ENCODE measurements around the gene RPLP2.

DNA sequence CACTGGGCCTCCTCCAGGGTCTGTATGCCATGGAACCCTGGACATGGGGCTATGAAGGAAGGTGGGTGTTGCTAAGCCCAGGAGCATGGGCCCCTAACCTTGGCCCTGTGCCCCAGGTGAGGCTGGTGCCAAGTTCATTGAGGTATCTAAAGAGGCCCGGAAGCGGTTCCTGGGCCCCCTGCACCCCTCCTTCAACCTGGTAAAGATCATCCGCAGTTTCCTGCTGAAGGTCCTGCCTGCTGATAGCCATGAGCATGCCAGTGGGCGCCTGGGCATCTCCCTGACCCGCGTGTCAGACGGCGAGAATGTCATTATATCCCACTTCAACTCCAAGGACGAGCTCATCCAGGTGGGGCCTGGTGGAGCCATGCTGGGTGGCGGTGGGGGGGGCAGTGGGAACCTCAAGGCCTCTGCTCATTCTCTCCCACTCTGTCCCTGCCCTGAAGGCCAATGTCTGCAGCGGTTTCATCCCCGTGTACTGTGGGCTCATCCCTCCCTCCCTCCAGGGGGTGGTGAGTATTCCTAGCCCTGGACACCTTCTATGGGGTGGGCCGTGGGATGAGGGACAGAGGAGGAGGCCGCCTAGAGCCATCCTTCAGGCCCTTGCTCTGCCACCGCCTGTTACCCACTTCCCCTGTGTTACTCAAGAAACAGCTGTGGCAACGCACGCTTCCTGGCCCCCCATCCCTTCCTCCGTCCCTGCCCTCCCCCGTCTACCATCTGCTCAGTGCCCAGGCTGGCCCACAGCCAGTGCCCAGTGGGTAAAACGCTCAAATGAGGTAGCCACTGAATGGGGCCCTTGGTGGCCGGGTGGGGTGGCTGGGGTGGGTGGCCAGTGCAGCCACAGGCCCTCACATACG lies 12.0 kb downstream of the RPLP2 start:
- TF ChIP-seq, protein P1, sequence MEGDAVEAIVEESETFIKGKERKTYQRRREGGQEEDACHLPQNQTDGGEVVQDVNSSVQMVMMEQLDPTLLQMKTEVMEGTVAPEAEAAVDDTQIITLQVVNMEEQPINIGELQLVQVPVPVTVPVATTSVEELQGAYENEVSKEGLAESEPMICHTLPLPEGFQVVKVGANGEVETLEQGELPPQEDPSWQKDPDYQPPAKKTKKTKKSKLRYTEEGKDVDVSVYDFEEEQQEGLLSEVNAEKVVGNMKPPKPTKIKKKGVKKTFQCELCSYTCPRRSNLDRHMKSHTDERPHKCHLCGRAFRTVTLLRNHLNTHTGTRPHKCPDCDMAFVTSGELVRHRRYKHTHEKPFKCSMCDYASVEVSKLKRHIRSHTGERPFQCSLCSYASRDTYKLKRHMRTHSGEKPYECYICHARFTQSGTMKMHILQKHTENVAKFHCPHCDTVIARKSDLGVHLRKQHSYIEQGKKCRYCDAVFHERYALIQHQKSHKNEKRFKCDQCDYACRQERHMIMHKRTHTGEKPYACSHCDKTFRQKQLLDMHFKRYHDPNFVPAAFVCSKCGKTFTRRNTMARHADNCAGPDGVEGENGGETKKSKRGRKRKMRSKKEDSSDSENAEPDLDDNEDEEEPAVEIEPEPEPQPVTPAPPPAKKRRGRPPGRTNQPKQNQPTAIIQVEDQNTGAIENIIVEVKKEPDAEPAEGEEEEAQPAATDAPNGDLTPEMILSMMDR (IDR thresholded peaks at IDR 0.05) = no peak
- no peak for TF ChIP-seq POLR2AphosphoS5 (IDR thresholded peaks at IDR 0.05)
